WTC11 (cell line): ENCODE measurements around the gene RNF31. TPM values are rescaled to one million over a fixed set of nuclear protein-coding genes. Genes with fewer than 3 reads are reported as not detected.

Source experiments
- ATAC-seq: fragments of 200-7000 bp; cut with Tn5 transposase; 2 replicates; pipeline ENCODE4 v1.10.0; 2021; ENCODE audit warnings: mild to moderate bottlenecking, moderate library complexity
- CTCF ChIA-PET: fragments of 300-600 bp; sonication (Branson Sonifier 250); formaldehyde crosslinking; loops from one replicate; lab custom pipeline; 2021; ENCODE audit warnings: antibody characterized with exemption; lab: Charles Lee
- POLR2A ChIA-PET: fragments of 350-600 bp; sonication (Branson Sonifier 250); formaldehyde crosslinking; loops from one replicate; lab custom pipeline; 2021; ENCODE audit warnings: antibody characterized with exemption; lab: Charles Lee
- DNase-seq: peaks from one replicate; pipeline ENCODE4 v3.0.0; 2021; ENCODE audit warnings: low spot score
- H3K27ac Mint-ChIP-seq: 2 replicates; pipeline ENCODE4 v1.8.0; 2021; ENCODE audit warnings: mixed read lengths
- H3K27me3 Mint-ChIP-seq: 2 replicates; pipeline ENCODE4 v1.8.0; 2021; ENCODE audit warnings: low read depth, mild to moderate bottlenecking, moderate library complexity, mixed read lengths
- H3K36me3 Mint-ChIP-seq: 2 replicates; pipeline ENCODE4 v1.8.0; 2021; ENCODE audit warnings: mixed read lengths
- H3K4me1 Mint-ChIP-seq: 2 replicates; pipeline ENCODE4 v1.8.0; 2022; ENCODE audit warnings: mixed read lengths
- H3K4me3 Mint-ChIP-seq: 2 replicates; pipeline ENCODE4 v1.8.0; 2021; ENCODE audit warnings: mild to moderate bottlenecking, moderate library complexity, mixed read lengths
- H3K9me3 Mint-ChIP-seq: 2 replicates; pipeline ENCODE4 v1.8.0; 2021; ENCODE audit warnings: mixed read lengths
- CTCF ChIP-seq: fragments of 200-600 bp; IDR thresholded peaks from 2 replicates; pipeline ENCODE4 v1.8.0; 2022; ENCODE audit warnings: antibody characterized with exemption
- FOXK1 ChIP-seq: sonication (generic); formaldehyde crosslinking; IDR thresholded peaks from 2 replicates; pipeline ENCODE4 v1.8.0; 2022; ENCODE audit warnings: mild to moderate bottlenecking, moderate library complexity, missing genetic modification reagents
- GABPB1 ChIP-seq: sonication (generic); formaldehyde crosslinking; IDR thresholded peaks from 2 replicates; pipeline ENCODE4 v1.8.1; 2023; ENCODE audit warnings: mild to moderate bottlenecking, missing genetic modification reagents
- HMGA2 ChIP-seq: fragments of 250-450 bp; sonication (Bioruptor Pico); IDR thresholded peaks from 2 replicates; pipeline ENCODE4 v1.4.0; 2021; ENCODE audit warnings: mild to moderate bottlenecking, moderate library complexity
- HMGXB4 ChIP-seq: sonication (generic); formaldehyde crosslinking; IDR thresholded peaks from 2 replicates; pipeline ENCODE4 v1.8.1; 2023; ENCODE audit warnings: mild to moderate bottlenecking, moderate library complexity, missing genetic modification reagents
- KAT7 ChIP-seq: sonication (generic); formaldehyde crosslinking; IDR thresholded peaks from 2 replicates; pipeline ENCODE4 v1.8.1; 2023; ENCODE audit warnings: missing genetic modification reagents, mild to moderate bottlenecking, borderline replicate concordance
- NFE2L1 ChIP-seq: sonication (generic); formaldehyde crosslinking; IDR thresholded peaks from 2 replicates; pipeline ENCODE4 v1.8.1; 2023; ENCODE audit warnings: missing genetic modification reagents
- NFYB ChIP-seq: sonication (generic); formaldehyde crosslinking; conservative IDR thresholded peaks from 2 replicates; pipeline ENCODE4 v1.8.0; 2022; ENCODE audit warnings: low read depth, missing genetic modification reagents
- NR3C1 ChIP-seq: sonication (generic); formaldehyde crosslinking; conservative IDR thresholded peaks from 2 replicates; pipeline ENCODE4 v1.8.1; 2023; ENCODE audit warnings: low read depth, mild to moderate bottlenecking, missing genetic modification reagents
- TEAD4 ChIP-seq: sonication (generic); formaldehyde crosslinking; IDR thresholded peaks from 2 replicates; pipeline ENCODE4 v1.8.0; 2022; ENCODE audit warnings: mild to moderate bottlenecking, missing genetic modification reagents
- TP53 ChIP-seq: sonication (generic); formaldehyde crosslinking; IDR thresholded peaks from 2 replicates; pipeline ENCODE4 v1.8.1; 2023; ENCODE audit warnings: mild to moderate bottlenecking, missing genetic modification reagents
- ZBTB21 ChIP-seq: sonication (generic); formaldehyde crosslinking; IDR thresholded peaks from 2 replicates; pipeline ENCODE4 v1.8.1; 2023; ENCODE audit warnings: mild to moderate bottlenecking, missing genetic modification reagents, borderline replicate concordance
- ZNF121 ChIP-seq: sonication (generic); formaldehyde crosslinking; IDR thresholded peaks from 2 replicates; pipeline ENCODE4 v1.8.0; 2023; ENCODE audit warnings: missing genetic modification reagents
- ZNF281 ChIP-seq: sonication (generic); formaldehyde crosslinking; IDR thresholded peaks from 2 replicates; pipeline ENCODE4 v1.8.0; 2023; ENCODE audit warnings: mild to moderate bottlenecking, missing genetic modification reagents
- ZNF425 ChIP-seq: fragments of 250-450 bp; sonication (Bioruptor Pico); conservative IDR thresholded peaks from 2 replicates; pipeline ENCODE4 v1.9.0; 2021; ENCODE audit warnings: mild to moderate bottlenecking
- total RNA-seq: library from RNA; stranded (reverse); gene quantifications from 3 replicates; pipeline ENCODE4 v1.2.3, GENCODE V29; 2021

The RNF31 gene
- total RNA-seq, 1 experiment from 2014 or later = 86.2 TPM

GRCh38 chr14:24192933-24193332, 45.6 kb downstream of the RNF31 start:
- H3K36me3 Mint-ChIP-seq = peaks cover 16% of the 10 kb centered on the region
- ChIA-PET CTCF (no interaction called here), POLR2A (no interaction called here)
- DNase-seq (no peak), ATAC-seq (no peak)
- no peaks in the 10 kb centered on the region for H3K9me3 Mint-ChIP-seq
- no peaks in the 10 kb centered on the region for H3K27me3 Mint-ChIP-seq
- H3K27ac Mint-ChIP-seq = no peak overlapping the region; the same call in 1 of the 2 replicates
- TF ChIP-seq ZNF121 (CRISPR knock-in tag) (no peak), KAT7 (CRISPR knock-in tag) (no peak), NR3C1 (no peak), FOXK1 (CRISPR knock-in tag) (no peak), HMGA2 (CRISPR knock-in tag) (no peak), NFYB (CRISPR knock-in tag) (no peak), GABPB1 (CRISPR knock-in tag) (no peak), ZNF281 (CRISPR knock-in tag) (no peak), CTCF (no peak), TEAD4 (CRISPR knock-in tag) (no peak), ZBTB21 (CRISPR knock-in tag) (no peak), HMGXB4 (CRISPR knock-in tag) (no peak), ZNF425 (CRISPR knock-in tag) (no peak)
- H3K4me1 Mint-ChIP-seq = peaks cover 23% of the 10 kb centered on the region
- H3K4me3 Mint-ChIP-seq = no peak overlapping the region

GRCh38 chr14:24194186-24194872, 47.0 kb downstream of the RNF31 start:
- Mint-ChIP-seq H3K27me3 (no peaks in the 10 kb centered on the region), H3K4me3 (peak overlapping the region; percentile 94), H3K4me1 (peaks cover 25% of the 10 kb centered on the region), H3K27ac (peak overlapping the region; percentile 83; the same call in 1 of the 2 replicates), H3K9me3 (peaks cover 8% of the 10 kb centered on the region), H3K36me3 (peaks cover 25% of the 10 kb centered on the region)
- no peak for DNase-seq
- no peak for ATAC-seq
- CTCF ChIA-PET = interaction anchor here (1.4 kb wide), 1 partner anchor 53 kb away, joined by 3 read pairs; the partner anchor contains the start of gene EMC9
- TF ChIP-seq TP53 = no peak
- TF ChIP-seq NFE2L1 = no peak
- POLR2A ChIA-PET = interaction anchor here (1.3 kb wide), 1 partner anchor 77 kb away, joined by 3 read pairs; the partner anchor contains the start of gene RABGGTA
